ENCODE data around the gene IMPA2.
A peak's percentile ranks its signal among the peaks of the same experiment; 100 is the strongest.
"Not testable (repeated sequence)": the region's sequence is repeated elsewhere in the genome, so short reads cannot be mapped to it uniquely, and the experiment has no call there.

The IMPA2 gene

DNA sequence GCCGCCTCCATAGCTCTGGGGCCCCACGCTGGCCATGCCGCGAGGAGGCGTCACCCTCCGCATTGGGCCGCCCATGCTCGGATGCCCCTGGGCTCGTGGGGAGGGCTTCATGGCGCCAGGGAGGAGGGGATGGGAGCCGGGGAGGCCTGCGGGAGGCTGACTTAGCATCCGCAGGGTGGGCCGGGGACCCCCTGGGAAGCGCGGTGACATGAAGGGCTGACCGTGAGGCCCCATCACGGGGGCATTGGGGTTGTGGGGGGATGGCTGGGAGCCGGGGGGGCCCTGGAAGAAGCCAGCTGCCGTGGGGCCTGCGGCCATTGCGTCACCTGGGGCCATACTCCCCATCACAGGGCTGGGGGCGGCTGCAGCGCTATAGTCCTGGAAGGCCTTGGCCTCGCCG is 86.4 kb downstream of the IMPA2 start:
- TF ChIP-seq POLR2A (IDR thresholded peaks at IDR 0.05; ENCODE audit: extremely low read depth, insufficient read length) = no peak
- TF ChIP-seq, protein P1, sequence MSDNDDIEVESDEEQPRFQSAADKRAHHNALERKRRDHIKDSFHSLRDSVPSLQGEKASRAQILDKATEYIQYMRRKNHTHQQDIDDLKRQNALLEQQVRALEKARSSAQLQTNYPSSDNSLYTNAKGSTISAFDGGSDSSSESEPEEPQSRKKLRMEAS (IDR thresholded peaks at IDR 0.05; ENCODE audit: low read depth, low read length) = no peak
- no peak for TF ChIP-seq MYC (IDR thresholded peaks at IDR 0.05; ENCODE audit: low read depth, low read length)
- no peak overlapping the region for H3K4me3 ChIP-seq (ENCODE audit: low read depth, low read length)
- DNase-seq (ENCODE audit: low read depth) = no peak

DNA sequence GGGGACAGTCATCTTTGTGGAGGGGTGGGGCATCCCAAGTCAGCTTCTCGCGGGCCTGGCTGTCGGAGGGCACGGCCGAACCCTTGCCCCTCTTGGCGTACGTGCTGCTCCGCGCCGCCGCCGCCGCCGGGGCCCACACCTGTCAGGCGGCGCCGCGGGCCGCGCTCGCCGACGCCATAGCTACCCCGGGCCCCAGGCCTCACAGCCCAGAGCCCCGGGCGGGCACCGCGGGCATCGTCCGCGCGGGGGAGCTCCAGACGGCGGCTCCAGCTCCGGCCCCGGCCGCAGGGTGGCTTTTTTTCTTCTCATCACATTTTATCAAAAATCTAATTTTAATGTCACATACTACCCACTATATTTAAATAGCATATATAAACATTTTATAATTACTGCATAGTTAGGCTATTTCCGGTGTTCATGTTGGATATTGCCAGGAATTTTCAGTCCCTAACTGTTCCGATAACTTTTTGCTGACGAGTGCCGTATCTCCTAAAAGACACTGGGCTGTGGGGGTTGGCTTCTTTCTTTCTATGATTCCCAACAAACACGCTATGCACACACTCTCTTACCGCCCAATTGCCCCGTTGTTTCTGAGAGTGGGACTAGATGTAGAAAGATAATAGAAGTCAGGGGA is 87.1 kb downstream of the IMPA2 start:
- H3K4me3 ChIP-seq (ENCODE audit: low read depth, low read length); DNase-seq (ENCODE audit: low read depth): not testable (repeated sequence)

DNA sequence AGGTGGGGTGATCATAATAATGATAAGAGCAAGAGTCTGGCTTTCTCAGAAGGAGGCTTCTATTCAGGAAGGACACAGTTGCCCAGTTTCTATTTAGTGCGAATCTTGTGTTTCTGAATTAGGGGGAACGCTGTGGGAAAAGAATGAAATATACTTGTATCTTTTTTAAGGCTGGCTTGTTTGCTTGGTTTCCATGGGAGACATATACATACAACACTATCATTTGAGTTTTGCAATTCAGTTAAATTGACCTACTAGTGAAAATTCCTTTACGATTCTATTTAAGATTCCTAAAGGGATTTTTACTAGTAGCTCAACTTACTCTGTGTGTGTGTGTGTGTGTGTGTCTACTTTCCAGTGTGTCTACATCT is 87.6 kb downstream of the IMPA2 start:
- no peak for DNase-seq (ENCODE audit: low read depth)
- no peak overlapping the region for H3K4me3 ChIP-seq (ENCODE audit: low read depth, low read length)
- TF ChIP-seq, protein P2, sequence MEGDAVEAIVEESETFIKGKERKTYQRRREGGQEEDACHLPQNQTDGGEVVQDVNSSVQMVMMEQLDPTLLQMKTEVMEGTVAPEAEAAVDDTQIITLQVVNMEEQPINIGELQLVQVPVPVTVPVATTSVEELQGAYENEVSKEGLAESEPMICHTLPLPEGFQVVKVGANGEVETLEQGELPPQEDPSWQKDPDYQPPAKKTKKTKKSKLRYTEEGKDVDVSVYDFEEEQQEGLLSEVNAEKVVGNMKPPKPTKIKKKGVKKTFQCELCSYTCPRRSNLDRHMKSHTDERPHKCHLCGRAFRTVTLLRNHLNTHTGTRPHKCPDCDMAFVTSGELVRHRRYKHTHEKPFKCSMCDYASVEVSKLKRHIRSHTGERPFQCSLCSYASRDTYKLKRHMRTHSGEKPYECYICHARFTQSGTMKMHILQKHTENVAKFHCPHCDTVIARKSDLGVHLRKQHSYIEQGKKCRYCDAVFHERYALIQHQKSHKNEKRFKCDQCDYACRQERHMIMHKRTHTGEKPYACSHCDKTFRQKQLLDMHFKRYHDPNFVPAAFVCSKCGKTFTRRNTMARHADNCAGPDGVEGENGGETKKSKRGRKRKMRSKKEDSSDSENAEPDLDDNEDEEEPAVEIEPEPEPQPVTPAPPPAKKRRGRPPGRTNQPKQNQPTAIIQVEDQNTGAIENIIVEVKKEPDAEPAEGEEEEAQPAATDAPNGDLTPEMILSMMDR (IDR thresholded peaks at IDR 0.05; ENCODE audit: low read depth, low read length) = no peak
- TF ChIP-seq POLR2A (IDR thresholded peaks at IDR 0.05; ENCODE audit: extremely low read depth, insufficient read length) = no peak
- TF ChIP-seq, protein P1 (IDR thresholded peaks at IDR 0.05; ENCODE audit: low read depth, low read length) = no peak
- TF ChIP-seq MYC (IDR thresholded peaks at IDR 0.05; ENCODE audit: low read depth, low read length) = no peak

DNA sequence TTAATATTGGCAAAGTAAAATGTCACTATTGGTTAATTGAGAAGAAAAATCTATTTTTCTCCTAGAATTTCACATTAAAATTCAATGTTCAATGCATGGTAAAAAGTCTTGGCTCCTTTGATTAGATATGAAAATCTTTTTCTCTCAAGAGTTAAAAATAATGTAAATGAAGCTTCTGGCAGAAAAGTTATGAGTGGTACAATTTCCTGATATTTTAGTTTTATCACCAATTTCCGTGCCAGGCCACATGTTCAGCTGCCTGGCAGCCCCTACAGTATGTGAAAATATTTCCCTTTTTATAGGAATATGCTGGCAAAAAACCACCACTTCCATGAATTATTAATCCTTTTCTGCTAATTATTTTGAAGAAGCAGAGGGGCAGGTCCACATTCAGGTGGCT is 89.8 kb downstream of the IMPA2 start:
- not testable (repeated sequence) for H3K4me3 ChIP-seq (ENCODE audit: low read depth, low read length); DNase-seq (ENCODE audit: low read depth)

DNA sequence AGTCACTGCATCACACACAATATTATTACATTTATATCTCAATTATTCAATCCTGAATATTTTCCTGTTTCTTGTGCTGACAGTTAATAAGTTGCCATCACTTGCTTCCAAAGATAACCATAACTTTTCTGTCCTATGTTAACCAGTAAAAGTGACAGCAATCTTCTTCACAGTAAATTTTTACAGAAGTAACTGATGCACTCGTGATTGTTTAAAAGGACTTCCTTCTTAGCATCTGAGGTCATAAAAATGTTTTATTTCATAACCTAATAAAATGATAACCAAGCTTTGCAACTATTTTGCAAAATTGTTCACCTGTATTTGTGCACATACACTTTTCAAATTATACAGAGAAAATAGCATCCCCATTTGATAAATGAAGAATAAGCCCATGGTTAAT is 91.7 kb downstream of the IMPA2 start:
- no peak overlapping the region for H3K4me3 ChIP-seq (ENCODE audit: low read depth, low read length)
- no peak for TF ChIP-seq MYC (IDR thresholded peaks at IDR 0.05; ENCODE audit: low read depth, low read length)
- TF ChIP-seq POLR2A (IDR thresholded peaks at IDR 0.05; ENCODE audit: extremely low read depth, insufficient read length) = no peak
- TF ChIP-seq, protein P1 (IDR thresholded peaks at IDR 0.05; ENCODE audit: low read depth, low read length) = no peak
- TF ChIP-seq, protein P2 (IDR thresholded peaks at IDR 0.05; ENCODE audit: low read depth, low read length) = no peak
- no peak for DNase-seq (ENCODE audit: low read depth)

DNA sequence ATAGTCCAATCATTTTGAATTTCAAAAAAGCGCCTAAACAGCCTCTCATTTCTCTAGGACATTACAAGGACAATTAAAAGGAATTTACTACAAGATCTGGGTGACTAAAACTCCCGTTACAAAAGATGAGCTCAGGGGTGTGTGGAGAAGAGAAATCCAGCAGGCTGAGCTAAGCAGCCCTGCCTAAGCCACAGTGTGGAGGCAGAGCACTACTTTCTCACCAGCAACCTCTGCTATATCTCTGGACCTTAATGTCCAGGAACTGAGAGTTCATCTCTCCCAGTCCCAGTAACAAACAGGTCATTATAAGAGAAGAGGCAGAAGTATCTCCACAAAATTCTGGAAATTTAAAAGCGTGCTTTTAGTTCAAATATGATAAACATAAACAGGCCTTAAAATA is 93.4 kb downstream of the IMPA2 start:
- TF ChIP-seq, protein P1 (IDR thresholded peaks at IDR 0.05; ENCODE audit: low read depth, low read length) = no peak
- TF ChIP-seq MYC (IDR thresholded peaks at IDR 0.05; ENCODE audit: low read depth, low read length) (no peak), POLR2A (IDR thresholded peaks at IDR 0.05; ENCODE audit: extremely low read depth, insufficient read length) (no peak)
- TF ChIP-seq, protein P2 (IDR thresholded peaks at IDR 0.05; ENCODE audit: low read depth, low read length) = no peak
- H3K4me3 ChIP-seq (ENCODE audit: low read depth, low read length) = no peak overlapping the region
- no peak for DNase-seq (ENCODE audit: low read depth)

DNA sequence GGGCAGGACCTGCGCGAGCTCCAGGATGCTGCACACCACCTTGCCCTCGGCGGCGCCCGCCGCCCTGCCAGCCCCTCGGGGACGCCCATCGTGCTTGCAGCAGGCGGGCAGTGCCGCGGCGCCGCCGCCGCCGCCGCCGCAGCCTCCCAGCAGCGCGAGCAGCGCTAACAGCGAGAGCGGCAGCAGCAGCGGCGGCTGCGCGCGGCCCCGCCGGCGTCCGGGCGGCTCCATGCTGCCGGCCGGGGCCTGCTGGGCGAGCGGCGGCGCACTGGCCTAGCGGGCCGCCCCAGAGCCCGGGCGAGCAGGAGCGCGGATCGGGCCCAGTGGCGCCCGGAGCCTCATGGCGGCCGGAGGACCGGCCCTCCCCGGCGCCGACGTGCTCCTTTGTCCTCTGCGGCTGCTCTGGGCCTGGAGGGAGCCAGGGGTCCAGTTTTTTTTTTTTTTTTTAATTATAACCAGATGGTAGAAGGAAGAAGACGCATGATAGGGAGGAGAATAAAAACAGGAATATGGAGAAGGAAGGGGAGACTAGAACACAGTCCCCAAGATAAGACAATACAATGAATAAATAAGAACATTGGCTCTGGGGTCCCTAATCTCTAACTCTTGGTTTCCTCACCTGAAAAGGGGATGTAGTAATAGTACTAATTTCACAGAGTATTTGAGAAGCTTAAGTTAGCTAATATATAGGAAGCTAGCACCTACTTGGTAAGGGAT is 95.3 kb downstream of the IMPA2 start:
- peak; percentile 62 for DNase-seq (ENCODE audit: low read depth)
- TF ChIP-seq POLR2A (IDR thresholded peaks at IDR 0.05; ENCODE audit: extremely low read depth, insufficient read length) (no peak), MYC (IDR thresholded peaks at IDR 0.05; ENCODE audit: low read depth, low read length) (no peak)
- TF ChIP-seq, protein P1 (IDR thresholded peaks at IDR 0.05; ENCODE audit: low read depth, low read length) = no peak
- TF ChIP-seq, protein P2 (IDR thresholded peaks at IDR 0.05; ENCODE audit: low read depth, low read length) = no peak

DNA sequence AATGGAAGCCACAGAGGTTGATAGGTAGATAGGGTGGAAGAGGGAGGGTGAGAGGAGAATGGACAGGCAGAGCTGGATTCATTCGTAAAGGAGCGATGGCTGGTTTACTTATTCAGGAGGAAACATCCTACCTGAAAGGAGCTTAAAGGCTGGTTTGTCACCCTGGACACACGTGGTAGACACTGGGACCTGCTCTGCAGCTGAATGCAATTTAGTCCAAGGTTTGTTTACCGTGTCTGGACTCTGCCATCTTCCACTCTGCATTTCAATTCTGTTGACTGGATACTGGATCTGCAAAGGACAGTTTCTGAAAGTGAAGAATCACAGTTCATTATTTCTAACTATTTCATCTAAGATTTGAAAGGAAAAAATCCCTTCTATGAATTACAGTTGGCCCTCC is 96.7 kb downstream of the IMPA2 start:
- H3K4me3 ChIP-seq (ENCODE audit: low read depth, low read length); DNase-seq (ENCODE audit: low read depth): not testable (repeated sequence)

More for the DNA sequence above, 95.3 kb downstream of the IMPA2 start:
- H3K4me3 ChIP-seq (ENCODE audit: low read depth, low read length) = no peak overlapping the region
